GM12878 (cell line): ENCODE measurements around the gene PGAP6. TPM values are rescaled to one million over a fixed set of nuclear protein-coding genes. Genes with fewer than 3 reads are reported as not detected.

ENCODE experiments used
- ATAC-seq: fragments of 200-7000 bp; cut with Tn5 transposase; 3 replicates; pipeline ENCODE4 v1.9.1; 2020; ENCODE audit warnings: mild to moderate bottlenecking, moderate library complexity
- BruUV-seq: library from RNA; stranded (reverse); fragments of 400-500 nt; replicated peaks from 2 replicates; lab custom pipeline; 2021; lab: Mats Ljungman, UMichigan
- CTCF ChIA-PET: fragments of 300-600 bp; sonication (Branson Sonifier 250); formaldehyde crosslinking; extraction: SDS; loops from one replicate; lab custom pipeline; 2021; ENCODE audit warnings: inconsistent platforms; lab: Yijun Ruan, JAX
- POLR2A ChIA-PET: fragments of 350-600 bp; formaldehyde crosslinking; extraction: SDS; loops from one replicate; lab custom pipeline; 2021; ENCODE audit warnings: inconsistent platforms; lab: Charles Lee
- RAD21 ChIA-PET: fragments of 300-600 bp; sonication (Branson Sonifier 250); formaldehyde crosslinking; loops from one replicate; lab custom pipeline; 2023; ENCODE audit warnings: antibody characterized with exemption; ENCODE audit not compliant: unreplicated experiment; lab: Charles Lee
- SMC1A ChIA-PET: fragments of 300-600 bp; sonication (Branson Sonifier 250); formaldehyde crosslinking; loops from one replicate; lab custom pipeline; 2023; ENCODE audit not compliant: unreplicated experiment, uncharacterized antibody; lab: Charles Lee
- DNase-seq: peaks from one replicate; pipeline ENCODE4 v3.0.0-alpha.2; 2011; ENCODE audit warnings: low read depth, low spot score
- FAIRE-seq: peaks from 3 replicates; lab custom pipeline; 2011; peaks lifted over from hg19 to GRCh38; lab: Jason Lieb, UNC
- H2AFZ ChIP-seq: 2 replicates; pipeline ENCODE4 v1.6.0; 2011; ENCODE audit warnings: low read depth, low read length, control low read depth; ENCODE audit not compliant: control insufficient read depth
- H3K27ac ChIP-seq: 2 replicates; pipeline ENCODE4 v1.5.1; 2011; ENCODE audit warnings: control low read depth; ENCODE audit not compliant: control insufficient read depth, insufficient read depth
- H3K27me3 ChIP-seq, 2 experiments: replicated peaks in 1 of 2; 2 replicates each; pipeline versions ENCODE4 v1.6.0 to v1.6.1; 2011; ENCODE audit warnings: low read length in 1 of 2; ENCODE audit not compliant: control insufficient read depth in 2 of 2, insufficient read depth in 2 of 2
- H3K36me3 ChIP-seq, 2 experiments: 2 replicates each; pipeline ENCODE4 v1.5.1; 2011; ENCODE audit warnings: low read length in 1 of 2; ENCODE audit not compliant: control insufficient read depth in 2 of 2, insufficient read depth in 2 of 2
- H3K4me1 ChIP-seq: 2 replicates; pipeline ENCODE4 v1.6.1; 2011; ENCODE audit warnings: mild to moderate bottlenecking, low read length, moderate library complexity, mixed read lengths; ENCODE audit not compliant: control insufficient read depth, insufficient read depth
- H3K4me2 ChIP-seq: 2 replicates; pipeline ENCODE4 v1.6.0; 2011; ENCODE audit warnings: control low read depth; ENCODE audit not compliant: control insufficient read depth, insufficient read depth
- H3K4me3 ChIP-seq: fragments of 200-600 bp; sonication (generic); 2 replicates; pipeline ENCODE4 v1.5.1; 2016
- H3K79me2 ChIP-seq: 2 replicates; pipeline ENCODE4 v1.6.0; 2011; ENCODE audit warnings: low read length; ENCODE audit not compliant: control insufficient read depth, insufficient read depth
- H3K9ac ChIP-seq: 2 replicates; pipeline ENCODE4 v1.8.0; 2011; ENCODE audit warnings: low read length, control low read depth, mixed read lengths; ENCODE audit not compliant: control insufficient read depth, insufficient read depth
- H3K9me3 ChIP-seq: replicated peaks from 3 replicates; pipeline ENCODE4 v1.5.1; 2011; ENCODE audit warnings: mild to moderate bottlenecking, low read length; ENCODE audit not compliant: control insufficient read depth, insufficient read depth
- H4K20me1 ChIP-seq: 2 replicates; pipeline ENCODE4 v1.6.0; 2011; ENCODE audit not compliant: control insufficient read depth, insufficient read depth
- ASH2L ChIP-seq: fragments of 300-600, 200-600 bp; sonication (generic); IDR thresholded peaks from 2 replicates; pipeline ENCODE4 v1.6.1; 2017; ENCODE audit warnings: low read depth, mild to moderate bottlenecking, borderline replicate concordance
- ATF7 ChIP-seq: fragments of 450-650 bp; IDR thresholded peaks from 2 replicates; pipeline ENCODE4 v1.6.1; 2016; ENCODE audit warnings: low read depth, mild to moderate bottlenecking
- CHD1 ChIP-seq: IDR thresholded peaks from 2 replicates; pipeline ENCODE4 v1.6.1; 2012; ENCODE audit warnings: low read depth, low read length, improper control_type of control experiment
- IKZF2 ChIP-seq, 2 experiments: fragments of 450-650 bp; IDR thresholded peaks; 2 replicates each; pipeline ENCODE4 v1.6.1; 2017; ENCODE audit warnings: mild to moderate bottlenecking in 2 of 2, moderate library complexity in 2 of 2
- JUNB ChIP-seq: IDR thresholded peaks from 2 replicates; pipeline ENCODE4 v1.6.1; 2016; ENCODE audit warnings: antibody characterized with exemption, mild to moderate bottlenecking
- MEF2B ChIP-seq: fragments of 450-650 bp; IDR thresholded peaks from 2 replicates; pipeline ENCODE4 v1.6.1; 2018; ENCODE audit warnings: mild to moderate bottlenecking, moderate library complexity; ENCODE audit not compliant: partially characterized antibody, poor library complexity, severe bottlenecking
- NFXL1 ChIP-seq: fragments of 450-650 bp; IDR thresholded peaks from 2 replicates; pipeline ENCODE4 v1.6.1; 2017; ENCODE audit warnings: antibody characterized with exemption, mild to moderate bottlenecking, borderline replicate concordance
- SMARCA5 ChIP-seq: fragments of 450-650 bp; IDR thresholded peaks from 2 replicates; pipeline ENCODE4 v1.6.1; 2017; ENCODE audit warnings: mild to moderate bottlenecking
- TARDBP ChIP-seq: IDR thresholded peaks from 2 replicates; pipeline ENCODE4 v1.6.1; 2016; ENCODE audit warnings: borderline replicate concordance
- TCF12 ChIP-seq: IDR thresholded peaks from 2 replicates; pipeline ENCODE4 v1.6.1; 2011; ENCODE audit warnings: low read depth, mild to moderate bottlenecking, low read length
- TCF3 ChIP-seq: IDR thresholded peaks from 2 replicates; pipeline ENCODE4 v1.6.1; 2012; ENCODE audit warnings: low read depth, mild to moderate bottlenecking, low read length, borderline replicate concordance; ENCODE audit not compliant: insufficient read depth
- ZBTB4 ChIP-seq: fragments of 450-650 bp; formaldehyde crosslinking; IDR thresholded peaks from 2 replicates; pipeline ENCODE4 v1.4.0; 2022; ENCODE audit warnings: mild to moderate bottlenecking, moderate library complexity
- ZNF592 ChIP-seq: fragments of 450-650 bp; IDR thresholded peaks from 2 replicates; pipeline ENCODE4 v1.6.1; 2017; ENCODE audit warnings: mild to moderate bottlenecking, moderate library complexity
- WGBS: methylation state at CpG from one replicate; pipeline ENCODE4 v1.1.6; 2016; ENCODE audit warnings: low lambda C conversion rate; ENCODE audit not compliant: insufficient replicate concordance, insufficient coverage; ENCODE audit errors: missing lambda C conversion rate; 5-methylcytosine and 5-hydroxymethylcytosine counted together
- in situ Hi-C: fragments of 300-500 bp; cut with MboI; formaldehyde crosslinking; loops from 9 replicates; pipeline ENCODE4 v1.14.3; 2018; ENCODE audit warnings: mixed read lengths
- intact Hi-C: fragments of 100-400 bp; cut with micrococcal nuclease; formaldehyde crosslinking; loops from one replicate; pipeline ENCODE4 v1.14.2; 2022; ENCODE audit not compliant: unreplicated experiment
- polyA plus RNA-seq, 11 experiments: library from polyadenylated mRNA; depleted of rRNA in 4 of 11; unstranded in 6 of 11; stranded (reverse) in 5 of 11; fragments of >200 nt; fragmentation: Nextera tagmentation in 4 of 11; fragmentation: Illumina TruSeq in 1 of 11; extraction: Ambion mirVana in 4 of 11; extraction: Trizol in 1 of 11; gene quantifications; 1 replicate in 1 of 11; 2 replicates in 10 of 11; pipeline versions ENCODE4 v1.2.1 to v1.2.3, GENCODE V29; 2011 to 2016; ENCODE audit warnings: inconsistent platforms in 2 of 11, missing spikeins in 2 of 11, low read depth in 1 of 11
- total RNA-seq, 4 experiments: library from RNA; depleted of rRNA in 3 of 4; stranded (reverse); fragments of >200 nt in 3 of 4; fragmentation: Illumina TruSeq in 1 of 4; extraction: Trizol in 1 of 4; gene quantifications; 2 replicates each; pipeline versions ENCODE4 v1.2.1 to v1.2.3, GENCODE V29; 2013 to 2021

PGAP6 gene
- total and polyA plus RNA-seq, 10 of the 15 experiments (the other 5 are each of a cell fraction or from before 2014, with no cell fraction given): 0.76 to 48.8 (median 18.4) TPM

GRCh38 chr16:410516-411178 lies 28.9 kb upstream of the PGAP6 start:
- TF ChIP-seq SMARCA5: no peak
- TF ChIP-seq TARDBP: no peak
- no peak for TF ChIP-seq TCF3
- TF ChIP-seq MEF2B: no peak
- TF ChIP-seq ZBTB4 (CRISPR knock-in tag): no peak
- no peak for TF ChIP-seq ZNF592
- TF ChIP-seq TCF12: no peak
- no peak for TF ChIP-seq ATF7
- no peak for TF ChIP-seq JUNB
- no peak for TF ChIP-seq CHD1
- no peak for TF ChIP-seq NFXL1
- no peak for TF ChIP-seq IKZF2 (IDR thresholded peaks at IDR 0.05)
- no peak for TF ChIP-seq ASH2L
- Histone ChIP-seq H3K79me2 (no peaks in the 10 kb centered on the region), H3K4me3 (no peak overlapping the region), H3K36me3 (no peaks in the 10 kb centered on the region), H3K27me3 (no peaks in the 10 kb centered on the region), H2AFZ (no peak overlapping the region), H3K4me2 (no peak overlapping the region), H3K27ac (no peak overlapping the region), H3K9ac (no peak overlapping the region), H3K4me1 (no peaks in the 10 kb centered on the region), H4K20me1 (no peaks in the 10 kb centered on the region), H3K9me3 (no peaks in the 10 kb centered on the region)
- 81% methylated on average over 21 of the region's 36 CpGs for WGBS
- no peak for ATAC-seq
- ChIA-PET RAD21 (interaction anchor here (0.6 kb wide), 1 partner anchor 8 kb away, joined by 4 read pairs; no protein-coding TSS in a partner anchor), CTCF (no interaction called here), SMC1A (no interaction called here), POLR2A (interaction anchor here (0.6 kb wide), 1 partner anchor 282 kb away, joined by 3 read pairs; no protein-coding TSS in a partner anchor)
- no peak for FAIRE-seq
- intact Hi-C loops (no loop called here), in situ Hi-C loops (no loop called here)
- DNase-seq: no peak
- no TSS peak for BruUV-seq
